Neural progenitor cell (in vitro differentiated cells): ENCODE results near the gene TREH.

Source experiments
- CTCF ChIP-seq: fragments of 200-600 bp; sonication (generic); IDR thresholded peaks from 2 replicates; pipeline ENCODE4 v1.5.1; 2017; ENCODE audit warnings: antibody characterized with exemption, mild to moderate bottlenecking
- EZH2phosphoT487 ChIP-seq: fragments of 200-600 bp; sonication (generic); IDR thresholded peaks from 2 replicates; pipeline ENCODE4 v1.6.1; 2017; ENCODE audit warnings: antibody characterized with exemption

DNA sequence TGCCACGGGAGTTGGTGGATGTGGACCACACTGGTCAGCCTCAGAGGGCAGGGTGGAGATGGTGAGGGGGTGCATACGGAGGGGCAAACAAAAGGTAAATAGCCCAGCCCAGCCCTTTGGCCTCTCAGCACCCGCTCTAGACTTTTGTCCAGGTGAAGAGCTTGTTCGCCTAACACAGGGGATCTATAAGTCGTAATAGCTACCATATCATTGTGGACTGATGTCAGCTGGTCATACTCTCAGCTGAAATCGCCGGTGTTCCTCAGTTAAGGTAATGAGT, 27.0 kb upstream of the TREH start:
- TF ChIP-seq CTCF, result no peak
- no peak for TF ChIP-seq EZH2phosphoT487
